HG03558 (cell line): ENCODE data around the gene LYZ.

Source experiments
- ATAC-seq: cut with Tn5 transposase; IDR thresholded peaks from one replicate; pipeline ENCODE4 v1.9.1; 2021; ENCODE audit warnings: moderate number of reproducible peaks; ENCODE audit not compliant: unreplicated experiment; ENCODE audit errors: extremely low read depth

LYZ gene

GRCh38 chr12:69368171-69368570 lies 20.0 kb downstream of the LYZ start:
- ATAC-seq, result no peak

GRCh38 chr12:69383074-69383473 lies 34.9 kb downstream of the LYZ start:
- ATAC-seq, result no peak

- no peak for ATAC-seq
These were observed 36.9 kb downstream of the LYZ start for GRCh38 chr12:69385038-69385437.

GRCh38 chr12:69386921-69387320 lies 38.7 kb downstream of the LYZ start:
- no peak for ATAC-seq

- ATAC-seq, result no peak
These were observed 40.2 kb downstream of the LYZ start for GRCh38 chr12:69388371-69388770.

GRCh38 chr12:69389831-69390230 lies 41.6 kb downstream of the LYZ start:
- ATAC-seq, result no peak

- peak; percentile 74 for ATAC-seq
These were observed 44.2 kb downstream of the LYZ start for GRCh38 chr12:69392179-69392928.

GRCh38 chr12:69396041-69396440 lies 47.9 kb downstream of the LYZ start:
- ATAC-seq, result no peak

GRCh38 chr12:69396963-69397362 lies 48.8 kb downstream of the LYZ start:
- ATAC-seq, result no peak

GRCh38 chr12:69397978-69398377 lies 49.8 kb downstream of the LYZ start:
- no peak for ATAC-seq

GRCh38 chr12:69401940-69402339 lies 53.8 kb downstream of the LYZ start:
- no peak for ATAC-seq
